ENCODE measurements around the gene FAM47E. TPM values are rescaled to one million over a fixed set of nuclear protein-coding genes. Genes with fewer than 3 reads are reported as not detected.
"Not testable (repeated sequence)": the region's sequence is repeated elsewhere in the genome, so short reads cannot be mapped to it uniquely, and the experiment has no call there.

The FAM47E gene
- total RNA-seq, 1 donor from 2014 or later: 0.92 TPM

DNA sequence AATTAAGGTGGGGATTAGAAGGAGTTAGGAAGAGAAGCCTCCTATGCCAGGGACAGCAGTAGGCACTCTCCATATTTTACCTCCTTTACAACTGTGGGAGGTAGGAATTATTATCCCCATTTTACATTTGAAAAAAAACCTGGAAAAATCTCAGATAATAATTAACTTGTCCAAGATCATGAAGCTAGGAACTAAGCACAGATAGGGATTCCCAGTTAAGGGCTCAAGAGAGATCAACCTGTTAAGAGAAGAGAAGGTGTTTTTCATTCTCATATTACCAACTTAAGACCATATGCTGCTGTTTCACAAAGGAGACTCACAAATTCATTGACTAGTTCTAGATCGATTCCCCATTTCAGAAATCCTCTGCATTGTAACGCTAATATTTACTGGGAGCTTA is 16.1 kb upstream of the FAM47E start:
- Mint-ChIP-seq H3K27ac (ENCODE audit: unreplicated experiment) (no peak overlapping the region), H3K27me3 (ENCODE audit: low read depth) (peaks cover 1% of the 10 kb centered on the region), H3K4me3 (ENCODE audit: unreplicated experiment) (no peak overlapping the region), H3K9me3 (ENCODE audit: low read depth) (peaks cover 17% of the 10 kb centered on the region), H3K36me3 (ENCODE audit: low read depth) (peaks cover 3% of the 10 kb centered on the region), H3K4me1 (ENCODE audit: low read depth) (peaks cover 10% of the 10 kb centered on the region)
- TF ChIP-seq, protein P1, sequence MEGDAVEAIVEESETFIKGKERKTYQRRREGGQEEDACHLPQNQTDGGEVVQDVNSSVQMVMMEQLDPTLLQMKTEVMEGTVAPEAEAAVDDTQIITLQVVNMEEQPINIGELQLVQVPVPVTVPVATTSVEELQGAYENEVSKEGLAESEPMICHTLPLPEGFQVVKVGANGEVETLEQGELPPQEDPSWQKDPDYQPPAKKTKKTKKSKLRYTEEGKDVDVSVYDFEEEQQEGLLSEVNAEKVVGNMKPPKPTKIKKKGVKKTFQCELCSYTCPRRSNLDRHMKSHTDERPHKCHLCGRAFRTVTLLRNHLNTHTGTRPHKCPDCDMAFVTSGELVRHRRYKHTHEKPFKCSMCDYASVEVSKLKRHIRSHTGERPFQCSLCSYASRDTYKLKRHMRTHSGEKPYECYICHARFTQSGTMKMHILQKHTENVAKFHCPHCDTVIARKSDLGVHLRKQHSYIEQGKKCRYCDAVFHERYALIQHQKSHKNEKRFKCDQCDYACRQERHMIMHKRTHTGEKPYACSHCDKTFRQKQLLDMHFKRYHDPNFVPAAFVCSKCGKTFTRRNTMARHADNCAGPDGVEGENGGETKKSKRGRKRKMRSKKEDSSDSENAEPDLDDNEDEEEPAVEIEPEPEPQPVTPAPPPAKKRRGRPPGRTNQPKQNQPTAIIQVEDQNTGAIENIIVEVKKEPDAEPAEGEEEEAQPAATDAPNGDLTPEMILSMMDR (IDR thresholded peaks at IDR 0.05): no peak
- DNase-seq (ENCODE audit: low spot score): no peak

DNA sequence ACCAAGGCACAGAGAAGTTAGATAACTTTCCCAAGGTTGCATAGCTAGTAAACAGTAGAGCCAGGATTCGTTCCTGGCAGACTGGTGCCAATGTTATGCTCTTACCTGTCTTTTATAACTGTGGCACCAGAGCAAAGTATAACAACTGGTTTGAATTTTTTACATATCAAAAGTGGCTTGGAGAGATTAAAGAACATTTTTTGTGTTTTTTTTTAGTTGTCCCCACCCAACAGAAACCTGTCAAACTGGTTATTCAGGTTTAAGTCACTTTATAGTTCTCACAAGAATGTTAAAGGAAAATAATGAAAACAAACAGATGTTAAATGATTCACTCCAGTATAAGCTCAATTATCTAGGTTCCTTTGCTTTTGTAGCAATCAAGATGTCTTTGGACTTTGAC is 15.6 kb upstream of the FAM47E start:
- TF ChIP-seq, protein P1 (IDR thresholded peaks at IDR 0.05): no peak
- no peak overlapping the region for H3K27ac Mint-ChIP-seq (ENCODE audit: unreplicated experiment)
- H3K9me3 Mint-ChIP-seq (ENCODE audit: low read depth): peaks cover 22% of the 10 kb centered on the region
- peaks cover 4% of the 10 kb centered on the region for H3K27me3 Mint-ChIP-seq (ENCODE audit: low read depth)
- H3K36me3 Mint-ChIP-seq (ENCODE audit: low read depth): peaks cover 8% of the 10 kb centered on the region
- DNase-seq (ENCODE audit: low spot score): no peak
- peaks cover 10% of the 10 kb centered on the region for H3K4me1 Mint-ChIP-seq (ENCODE audit: low read depth)
- no peak overlapping the region for H3K4me3 Mint-ChIP-seq (ENCODE audit: unreplicated experiment)

DNA sequence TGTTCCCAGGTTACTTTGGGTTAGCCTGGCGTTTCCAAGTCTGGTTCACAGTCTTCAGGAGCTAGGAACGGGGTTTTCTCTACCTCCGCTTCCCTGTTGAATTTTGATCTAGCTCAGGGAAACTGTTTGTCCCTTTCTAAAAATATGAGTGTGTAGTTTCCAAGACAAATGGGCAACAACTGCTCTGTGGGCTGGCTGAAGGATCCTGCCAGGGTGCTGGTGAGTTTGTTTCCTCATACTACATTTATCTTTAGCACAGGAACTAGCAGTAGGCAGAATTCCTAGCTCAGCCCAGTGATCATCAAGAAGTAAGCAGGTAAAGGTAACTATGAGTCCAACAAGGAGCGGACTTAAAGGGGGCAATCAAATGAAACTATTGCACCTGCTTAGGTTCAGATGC is 13.3 kb upstream of the FAM47E start:
- Mint-ChIP-seq H3K4me3 (ENCODE audit: unreplicated experiment) (no peak overlapping the region), H3K4me1 (ENCODE audit: low read depth) (peaks cover 6% of the 10 kb centered on the region), H3K36me3 (ENCODE audit: low read depth) (peaks cover 8% of the 10 kb centered on the region), H3K27ac (ENCODE audit: unreplicated experiment) (no peak overlapping the region), H3K27me3 (ENCODE audit: low read depth) (peaks cover 16% of the 10 kb centered on the region), H3K9me3 (ENCODE audit: low read depth) (peaks cover 24% of the 10 kb centered on the region)
- TF ChIP-seq, protein P1 (IDR thresholded peaks at IDR 0.05): no peak
- DNase-seq (ENCODE audit: low spot score): no peak

DNA sequence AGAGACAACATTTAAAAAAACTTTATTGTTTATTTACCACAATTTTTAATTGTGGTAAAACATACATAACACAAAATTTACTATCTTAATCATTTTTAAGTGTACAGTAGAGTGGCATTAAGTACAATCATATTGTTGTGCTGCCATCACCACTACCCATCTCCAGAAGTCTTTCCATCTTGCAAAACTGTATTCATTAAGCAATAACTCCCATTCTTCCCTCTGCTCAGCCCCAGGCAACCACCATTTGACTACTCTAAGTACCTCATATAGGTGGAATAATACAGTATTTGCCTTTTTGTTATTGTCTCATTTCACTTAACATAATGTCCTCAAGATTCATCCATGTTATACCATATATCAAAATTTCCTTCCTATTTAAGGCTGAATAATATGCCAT is 12.8 kb upstream of the FAM47E start:
- peaks cover 1% of the 10 kb centered on the region for H3K4me1 Mint-ChIP-seq (ENCODE audit: low read depth)
- no peak overlapping the region for H3K4me3 Mint-ChIP-seq (ENCODE audit: unreplicated experiment)
- TF ChIP-seq, protein P1 (IDR thresholded peaks at IDR 0.05): no peak
- H3K36me3 Mint-ChIP-seq (ENCODE audit: low read depth): peaks cover 8% of the 10 kb centered on the region
- H3K9me3 Mint-ChIP-seq (ENCODE audit: low read depth): peaks cover 24% of the 10 kb centered on the region
- H3K27me3 Mint-ChIP-seq (ENCODE audit: low read depth): peaks cover 19% of the 10 kb centered on the region
- DNase-seq (ENCODE audit: low spot score): no peak
- no peak overlapping the region for H3K27ac Mint-ChIP-seq (ENCODE audit: unreplicated experiment)

DNA sequence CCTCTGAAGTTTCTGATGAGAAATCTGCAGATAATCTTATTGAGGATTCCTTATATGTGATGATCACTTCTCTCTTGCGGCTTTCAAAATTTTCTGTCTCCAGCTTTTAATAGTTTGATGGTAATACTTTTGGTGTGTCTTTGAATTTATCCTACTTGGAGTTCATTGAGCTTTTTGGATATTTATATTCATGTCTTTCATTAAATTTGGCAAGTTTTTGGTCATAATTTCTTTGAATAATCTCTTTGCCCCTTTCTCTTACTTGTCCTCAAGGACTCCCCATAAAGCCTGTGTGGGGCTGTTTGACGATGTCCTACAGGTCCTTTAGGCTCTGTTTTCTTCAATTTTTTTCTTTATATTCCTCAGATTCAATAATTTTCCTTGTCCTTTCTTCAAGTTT is 11.3 kb upstream of the FAM47E start:
- TF ChIP-seq, protein P1 (IDR thresholded peaks at IDR 0.05): no peak
- no peaks in the 10 kb centered on the region for H3K4me1 Mint-ChIP-seq (ENCODE audit: low read depth)
- no peak overlapping the region for H3K4me3 Mint-ChIP-seq (ENCODE audit: unreplicated experiment)
- H3K27ac Mint-ChIP-seq (ENCODE audit: unreplicated experiment): no peak overlapping the region
- peaks cover 8% of the 10 kb centered on the region for H3K36me3 Mint-ChIP-seq (ENCODE audit: low read depth)
- H3K9me3 Mint-ChIP-seq (ENCODE audit: low read depth): peaks cover 24% of the 10 kb centered on the region
- DNase-seq (ENCODE audit: low spot score): no peak
- H3K27me3 Mint-ChIP-seq (ENCODE audit: low read depth): peaks cover 20% of the 10 kb centered on the region

DNA sequence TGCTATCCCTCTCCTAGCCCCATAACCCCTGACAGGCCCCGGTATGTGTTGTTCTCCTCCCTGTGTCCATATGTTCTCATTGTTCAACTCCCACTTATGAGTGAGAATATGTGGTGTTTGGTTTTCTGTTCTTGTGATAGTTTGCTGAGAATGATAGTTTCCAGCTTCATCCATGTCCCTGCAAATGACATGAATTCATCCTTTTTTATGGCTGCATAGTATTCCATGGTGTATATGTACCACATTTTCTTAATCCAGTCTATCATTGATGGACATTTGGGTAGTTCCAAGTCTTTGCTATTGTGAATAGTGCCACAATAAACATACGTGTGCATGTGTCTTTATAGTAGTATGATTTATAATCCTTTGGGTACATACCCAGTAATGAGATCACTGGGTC is 7.6 kb upstream of the FAM47E start:
- H3K4me1 Mint-ChIP-seq (ENCODE audit: low read depth); H3K36me3 Mint-ChIP-seq (ENCODE audit: low read depth); H3K27ac Mint-ChIP-seq (ENCODE audit: unreplicated experiment); H3K4me3 Mint-ChIP-seq (ENCODE audit: unreplicated experiment); DNase-seq (ENCODE audit: low spot score): not testable (repeated sequence)
- Mint-ChIP-seq H3K9me3 (ENCODE audit: low read depth) (peaks cover 19% of the 10 kb centered on the region), H3K27me3 (ENCODE audit: low read depth) (peaks cover 39% of the 10 kb centered on the region)

Data from chondrocyte (in vitro differentiated cells).